RWPE1 (cell line): Measurements from ENCODE around the gene GMNN.
"Not testable (repeated sequence)": the region's sequence is repeated elsewhere in the genome, so short reads cannot be mapped to it uniquely, and the experiment has no call there.

Experiments used
- CTCF ChIA-PET: fragments of 350-600 bp; sonication (Branson Sonifier 250); formaldehyde crosslinking; extraction: SDS; loops from one replicate; lab custom pipeline; 2021; lab: Yijun Ruan, JAX
- POLR2A ChIA-PET: fragments of 400-600 bp; formaldehyde crosslinking; extraction: SDS; loops from one replicate; lab custom pipeline; 2020; ENCODE audit warnings: antibody characterized with exemption; ENCODE audit not compliant: low non-redundant PET; lab: Yijun Ruan, JAX
- DNase-seq: peaks from one replicate; pipeline ENCODE4 v3.0.0; 2012; ENCODE audit warnings: low spot score
- H3K27ac ChIP-seq: fragments of 450-650 bp; 2 replicates; pipeline ENCODE4 v1.5.1; 2017
- TF ChIP-seq, protein P1 (sequence below): fragments of 450-650 bp; conservative IDR thresholded peaks from 2 replicates; pipeline ENCODE4 v1.5.1; 2017; ENCODE audit warnings: low read depth, mild to moderate bottlenecking

The GMNN gene

DNA sequence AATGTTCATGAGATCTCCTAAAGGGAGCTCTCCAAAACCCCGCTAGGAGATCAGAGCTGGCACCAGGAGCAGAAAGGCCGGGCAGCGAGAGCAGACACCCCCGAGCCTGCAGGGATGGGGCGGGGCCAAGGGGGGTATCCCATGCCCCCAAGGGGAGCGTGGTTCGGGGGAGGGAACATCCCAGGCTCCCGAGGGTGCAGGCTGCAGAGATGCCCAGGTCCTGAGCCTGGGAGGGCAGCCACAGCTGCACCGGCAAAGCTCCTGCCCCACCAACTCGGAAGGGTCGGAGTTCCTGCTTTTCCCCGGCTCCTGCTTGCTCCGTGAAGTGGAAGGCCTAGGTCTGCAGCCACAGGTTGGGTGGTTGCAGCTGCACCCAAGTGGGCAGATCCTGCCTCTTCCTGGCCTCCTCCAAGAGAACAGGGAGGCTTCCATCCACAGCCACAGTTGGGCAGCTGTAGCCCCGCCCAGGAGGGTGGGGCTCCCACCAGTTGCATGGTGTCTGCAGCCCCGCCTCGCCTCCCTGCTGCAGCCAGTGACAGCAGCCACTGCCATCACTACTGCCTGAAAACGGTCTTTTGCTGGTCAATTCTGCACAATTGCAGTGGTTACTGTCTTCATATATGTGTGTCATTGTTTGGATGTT, 13.4 kb upstream of the GMNN start:
- H3K27ac ChIP-seq, result no peak overlapping the region
- CTCF ChIA-PET, result no interaction called here
- TF ChIP-seq, protein P1, sequence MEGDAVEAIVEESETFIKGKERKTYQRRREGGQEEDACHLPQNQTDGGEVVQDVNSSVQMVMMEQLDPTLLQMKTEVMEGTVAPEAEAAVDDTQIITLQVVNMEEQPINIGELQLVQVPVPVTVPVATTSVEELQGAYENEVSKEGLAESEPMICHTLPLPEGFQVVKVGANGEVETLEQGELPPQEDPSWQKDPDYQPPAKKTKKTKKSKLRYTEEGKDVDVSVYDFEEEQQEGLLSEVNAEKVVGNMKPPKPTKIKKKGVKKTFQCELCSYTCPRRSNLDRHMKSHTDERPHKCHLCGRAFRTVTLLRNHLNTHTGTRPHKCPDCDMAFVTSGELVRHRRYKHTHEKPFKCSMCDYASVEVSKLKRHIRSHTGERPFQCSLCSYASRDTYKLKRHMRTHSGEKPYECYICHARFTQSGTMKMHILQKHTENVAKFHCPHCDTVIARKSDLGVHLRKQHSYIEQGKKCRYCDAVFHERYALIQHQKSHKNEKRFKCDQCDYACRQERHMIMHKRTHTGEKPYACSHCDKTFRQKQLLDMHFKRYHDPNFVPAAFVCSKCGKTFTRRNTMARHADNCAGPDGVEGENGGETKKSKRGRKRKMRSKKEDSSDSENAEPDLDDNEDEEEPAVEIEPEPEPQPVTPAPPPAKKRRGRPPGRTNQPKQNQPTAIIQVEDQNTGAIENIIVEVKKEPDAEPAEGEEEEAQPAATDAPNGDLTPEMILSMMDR, result no peak
- POLR2A ChIA-PET, result no interaction called here
- no peak for DNase-seq

DNA sequence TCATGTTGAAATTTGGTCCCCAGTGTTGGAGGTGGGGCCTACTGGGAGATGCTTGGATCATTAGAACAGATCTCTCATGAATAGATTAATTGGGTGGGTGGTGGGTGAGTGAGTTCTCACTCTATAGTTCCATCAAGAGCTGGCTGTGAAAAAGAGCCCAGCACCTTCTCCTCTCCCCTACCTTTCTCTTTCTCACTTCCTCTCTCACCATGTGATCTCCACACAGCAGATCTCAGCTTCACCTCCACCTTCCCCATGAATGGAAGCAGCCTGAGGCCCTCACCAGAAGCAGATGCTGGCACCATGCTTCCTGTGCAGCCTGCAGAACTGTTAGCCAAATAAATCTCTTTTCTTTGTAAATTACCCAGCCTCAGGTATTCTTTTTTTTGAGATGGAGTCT, 12.9 kb upstream of the GMNN start:
- CTCF ChIA-PET, result no interaction called here
- no peak overlapping the region for H3K27ac ChIP-seq
- POLR2A ChIA-PET, result interaction anchor here (0.5 kb wide), 1 partner anchor 40 kb away, joined by 3 read pairs; no protein-coding TSS in a partner anchor
- TF ChIP-seq, protein P1, result no peak
- no peak for DNase-seq

DNA sequence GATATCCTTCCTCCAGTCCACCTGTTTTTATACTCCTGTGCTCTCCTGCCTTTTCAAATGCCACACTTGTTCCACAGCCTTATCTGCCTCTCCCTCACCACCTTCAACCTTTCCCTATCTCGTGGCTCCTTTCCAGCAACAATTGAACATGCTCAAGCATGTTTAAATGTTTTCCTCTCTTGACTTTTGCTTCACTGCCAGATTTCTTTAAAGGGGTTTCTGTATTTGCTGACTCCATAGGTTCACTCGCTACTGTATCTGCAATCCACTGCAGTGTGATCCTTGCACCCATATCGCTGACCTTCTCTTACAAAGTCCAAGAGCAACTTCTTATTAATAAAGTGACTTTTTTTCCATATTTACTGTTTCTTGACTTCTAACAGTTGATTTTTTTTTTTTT, 11.2 kb upstream of the GMNN start:
- no peak overlapping the region for H3K27ac ChIP-seq
- TF ChIP-seq, protein P1, result no peak
- POLR2A ChIA-PET, result no interaction called here
- no peak for DNase-seq
- CTCF ChIA-PET, result no interaction called here

DNA sequence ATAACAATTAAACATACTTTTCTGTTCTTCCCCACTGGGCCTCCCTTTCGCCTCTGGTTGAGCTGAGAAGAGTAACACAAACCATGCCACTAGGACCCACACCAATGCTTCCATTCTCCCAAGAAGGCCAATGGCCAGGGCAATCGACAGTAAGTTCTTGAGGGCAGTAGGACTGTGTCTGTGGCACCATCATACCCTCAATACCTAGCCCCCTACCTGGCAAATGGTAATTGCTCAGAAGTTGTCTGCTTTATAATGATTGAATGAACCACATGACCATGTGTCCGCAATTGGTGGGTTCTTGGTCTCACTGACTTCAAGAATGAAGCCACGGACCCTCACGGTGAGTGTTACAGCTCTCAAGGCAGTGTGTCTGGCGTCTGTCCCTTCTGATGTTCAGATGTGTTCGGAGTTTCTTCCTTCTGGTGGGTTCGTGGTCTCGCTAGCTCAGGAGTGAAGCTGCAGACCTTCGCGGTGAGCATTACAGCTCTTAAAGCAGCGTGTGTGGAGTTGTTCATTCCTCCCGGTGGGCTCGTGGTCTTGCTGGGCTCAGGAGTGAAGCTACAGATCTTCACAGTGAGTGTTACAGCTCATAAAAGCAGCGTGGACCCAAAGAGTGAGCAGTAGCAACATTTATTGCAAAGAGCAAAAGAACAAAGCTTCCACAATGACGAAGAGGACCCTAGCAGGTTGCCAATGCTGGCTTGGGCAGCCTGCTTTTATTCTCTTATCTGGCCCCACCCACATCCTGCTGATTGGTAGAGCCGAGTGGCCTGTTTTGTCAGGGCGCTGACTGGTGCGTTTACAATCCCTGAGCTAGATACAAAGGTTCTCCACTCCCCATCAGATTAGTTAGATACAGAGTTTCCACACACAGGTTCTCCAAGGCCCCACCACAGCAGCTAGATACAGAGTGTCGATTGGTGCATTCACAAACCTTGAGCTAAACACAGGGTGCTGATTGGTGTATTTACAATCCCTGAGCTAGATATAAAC, 9.6 kb upstream of the GMNN start:
- DNase-seq, H3K27ac ChIP-seq, POLR2A ChIA-PET: not testable (repeated sequence)
- CTCF ChIA-PET, result interaction anchor here (0.5 kb wide), 1 partner anchor 51 kb away, joined by 3 read pairs; no protein-coding TSS in a partner anchor

DNA sequence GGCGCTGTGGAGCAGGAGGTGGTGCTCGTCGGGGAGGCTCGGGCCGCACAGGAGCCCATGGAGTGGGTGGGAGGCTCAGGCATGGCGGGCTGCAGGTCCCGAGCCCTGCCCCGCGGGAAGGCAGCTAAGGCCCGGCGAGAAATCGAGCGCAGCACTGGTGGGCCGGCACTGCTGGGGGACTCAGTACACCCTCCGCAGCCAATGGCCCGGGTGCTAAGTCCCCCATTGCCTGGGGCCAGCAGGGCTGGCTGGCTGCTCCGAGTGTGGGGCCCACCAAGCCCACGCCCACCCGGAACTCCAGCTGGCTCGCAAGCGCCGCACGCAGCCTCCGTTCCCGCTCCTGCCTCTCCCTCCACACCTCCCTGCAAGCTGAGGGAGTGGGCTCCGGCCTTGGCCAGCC, 8.8 kb upstream of the GMNN start:
- DNase-seq, POLR2A ChIA-PET, H3K27ac ChIP-seq: not testable (repeated sequence)
- CTCF ChIA-PET, result interaction anchor here (0.5 kb wide), 1 partner anchor 52 kb away, joined by 3 read pairs; no protein-coding TSS in a partner anchor

DNA sequence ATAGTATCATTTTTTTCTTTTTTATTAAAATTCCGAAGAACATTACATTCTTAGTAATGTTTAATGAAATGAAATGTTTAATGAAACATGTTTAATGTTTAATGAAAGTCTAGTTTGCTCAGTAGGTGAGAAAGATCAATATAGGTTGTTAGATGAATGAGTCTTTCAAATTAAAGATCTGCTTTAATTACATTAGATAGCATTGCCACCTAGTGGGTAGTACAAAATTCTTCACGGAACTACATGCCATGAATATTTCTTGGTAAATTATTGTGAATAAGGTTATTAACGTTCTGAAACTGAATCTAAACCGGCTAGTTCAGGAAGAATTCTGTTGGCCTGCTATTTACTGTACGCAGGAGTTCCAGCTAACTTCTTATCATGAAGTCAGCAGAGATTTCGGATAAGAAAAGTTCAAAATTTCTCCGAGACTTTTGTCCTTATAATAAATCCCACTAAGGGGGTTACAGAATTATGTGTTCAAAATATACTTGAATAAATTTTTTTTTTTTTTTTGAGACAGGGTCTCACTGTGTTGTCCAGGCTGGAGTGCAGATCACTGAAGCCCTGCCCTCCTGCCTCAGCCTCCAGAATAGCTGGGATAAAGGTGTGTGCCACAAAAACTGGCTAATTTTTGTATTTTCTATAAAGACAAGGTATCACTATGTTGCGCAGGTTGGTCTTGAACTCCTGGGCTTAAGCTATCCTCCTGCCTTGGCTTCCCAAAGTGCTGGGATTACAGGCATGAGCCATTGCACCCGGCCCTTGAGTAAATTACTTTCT, 7.9 kb upstream of the GMNN start:
- ChIA-PET CTCF (interaction anchor here (0.6 to 1.3 kb wide), 5 partner anchors 15 to 186 kb away, joined by 3 to 5 read pairs (median 3); no protein-coding TSS in a partner anchor), POLR2A (no interaction called here)
- no peak overlapping the region for H3K27ac ChIP-seq
- TF ChIP-seq, protein P1, result peak; percentile 68
- peak; percentile 54 for DNase-seq

DNA sequence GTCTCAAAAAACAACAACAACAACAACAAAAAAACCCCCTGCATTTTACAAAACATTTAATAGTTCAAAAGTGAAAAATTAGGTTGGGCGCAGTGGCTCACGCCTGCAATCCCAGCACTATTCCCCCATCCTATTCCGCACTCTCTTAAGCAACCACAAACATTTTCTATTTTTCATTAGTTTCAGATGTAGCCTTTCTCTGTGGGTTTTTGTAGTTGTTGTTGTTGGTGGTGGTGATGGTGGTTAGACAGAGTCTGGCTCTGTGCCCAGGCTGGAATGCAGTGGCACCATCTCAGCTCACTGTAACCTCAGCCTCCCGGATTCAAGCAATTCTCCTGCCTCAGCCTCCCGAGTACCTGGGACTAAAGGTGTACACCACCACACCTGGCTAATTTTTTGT, 6.4 kb upstream of the GMNN start:
- DNase-seq, result no peak
- TF ChIP-seq, protein P1, result no peak
- CTCF ChIA-PET, result interaction anchor here (0.6 kb wide), 1 partner anchor 42 kb away, joined by 3 read pairs; no protein-coding TSS in a partner anchor
- POLR2A ChIA-PET, result no interaction called here
- H3K27ac ChIP-seq, result no peak overlapping the region
